GM13977 (cell line): ENCODE results near the gene CYTH1.

Experiments used
- DNase-seq: peaks from one replicate; pipeline ENCODE4 v3.0.0; 2012; ENCODE audit warnings: low spot score
- in situ Hi-C: fragments of 300-500 bp; cut with MboI; formaldehyde crosslinking; loops from one replicate; pipeline ENCODE4 v1.12.0; 2022; ENCODE audit warnings: low sequenced_read_pairs, low pct_unique_long_range_greater_than_20kb, mixed read lengths, inconsistent platforms; ENCODE audit not compliant: unreplicated experiment
- TF ChIP-seq, protein P1 (sequence below): IDR thresholded peaks from 2 replicates; pipeline ENCODE4 v1.5.1; 2012; ENCODE audit warnings: mild to moderate bottlenecking, control low read depth; ENCODE audit not compliant: insufficient read depth; ENCODE audit errors: extremely low read depth, missing control alignments

CYTH1 gene

GRCh38 chr17:78824240-78824639, 42.2 kb upstream of the CYTH1 start:
- no peak for DNase-seq
- TF ChIP-seq, protein P1, sequence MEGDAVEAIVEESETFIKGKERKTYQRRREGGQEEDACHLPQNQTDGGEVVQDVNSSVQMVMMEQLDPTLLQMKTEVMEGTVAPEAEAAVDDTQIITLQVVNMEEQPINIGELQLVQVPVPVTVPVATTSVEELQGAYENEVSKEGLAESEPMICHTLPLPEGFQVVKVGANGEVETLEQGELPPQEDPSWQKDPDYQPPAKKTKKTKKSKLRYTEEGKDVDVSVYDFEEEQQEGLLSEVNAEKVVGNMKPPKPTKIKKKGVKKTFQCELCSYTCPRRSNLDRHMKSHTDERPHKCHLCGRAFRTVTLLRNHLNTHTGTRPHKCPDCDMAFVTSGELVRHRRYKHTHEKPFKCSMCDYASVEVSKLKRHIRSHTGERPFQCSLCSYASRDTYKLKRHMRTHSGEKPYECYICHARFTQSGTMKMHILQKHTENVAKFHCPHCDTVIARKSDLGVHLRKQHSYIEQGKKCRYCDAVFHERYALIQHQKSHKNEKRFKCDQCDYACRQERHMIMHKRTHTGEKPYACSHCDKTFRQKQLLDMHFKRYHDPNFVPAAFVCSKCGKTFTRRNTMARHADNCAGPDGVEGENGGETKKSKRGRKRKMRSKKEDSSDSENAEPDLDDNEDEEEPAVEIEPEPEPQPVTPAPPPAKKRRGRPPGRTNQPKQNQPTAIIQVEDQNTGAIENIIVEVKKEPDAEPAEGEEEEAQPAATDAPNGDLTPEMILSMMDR: no peak
- in situ Hi-C loops: no loop called here

GRCh38 chr17:78823282-78824046, 41.4 kb upstream of the CYTH1 start:
- DNase-seq: no peak
- TF ChIP-seq, protein P1: peak; percentile 14
- in situ Hi-C loops: no loop called here

DNA sequence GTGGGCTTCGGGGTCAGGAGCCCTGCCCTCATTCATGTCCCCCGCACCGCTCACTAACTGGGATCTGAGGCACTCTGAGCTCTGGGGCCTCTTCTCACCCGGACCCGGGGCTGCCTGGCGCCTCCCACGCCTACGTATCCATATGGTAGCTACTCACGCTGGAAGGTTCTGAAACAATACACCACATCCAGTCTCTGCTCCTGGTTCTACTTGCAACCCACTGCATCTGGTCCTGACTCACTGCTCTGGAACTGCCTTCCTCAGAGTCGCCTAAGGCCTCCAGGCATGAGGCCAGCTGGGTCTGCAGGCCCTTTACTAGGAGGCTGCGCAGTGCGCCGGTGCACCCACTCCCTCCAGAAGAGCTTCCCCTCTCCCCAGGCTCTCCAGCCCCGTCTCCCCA, 40.5 kb upstream of the CYTH1 start:
- TF ChIP-seq, protein P1: no peak
- DNase-seq: no peak
- in situ Hi-C loops: no loop called here

- in situ Hi-C loops: no loop called here
Observed at GRCh38 chr17:78821961-78822360, 39.9 kb upstream of the CYTH1 start.

DNA sequence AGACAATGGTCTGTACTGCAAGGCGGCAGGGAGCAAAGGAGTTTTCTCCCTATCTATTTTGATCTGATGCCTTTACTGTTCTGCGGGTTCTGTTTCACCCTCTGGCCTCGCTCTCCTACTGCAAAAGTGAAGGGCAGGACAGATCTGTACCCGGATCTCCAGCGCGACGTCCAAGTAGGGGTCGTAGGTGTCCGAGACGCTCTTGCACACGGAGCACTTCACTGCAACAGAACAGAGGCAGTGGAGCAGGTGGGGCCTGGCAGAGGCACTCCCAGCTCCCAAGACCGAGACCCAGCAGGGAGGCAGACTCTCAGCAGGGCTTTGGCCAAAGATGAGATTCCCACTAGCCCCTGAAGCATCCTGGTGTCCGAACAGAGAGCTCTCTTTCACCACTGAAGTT, 38.8 kb upstream of the CYTH1 start:
- no peak for DNase-seq
- TF ChIP-seq, protein P1: no peak

More at GRCh38 chr17:78821961-78822360, 39.9 kb upstream of the CYTH1 start:
- TF ChIP-seq, protein P1: no peak
- DNase-seq: no peak

GRCh38 chr17:78819806-78820792, 38.0 kb upstream of the CYTH1 start:
- in situ Hi-C loops: no loop called here
- TF ChIP-seq, protein P1: no peak
- DNase-seq: no peak

More for the DNA sequence above, 38.8 kb upstream of the CYTH1 start:
- in situ Hi-C loops: no loop called here
